Brain microvascular endothelial cell (primary cell): Measurements from ENCODE around the gene CFAP74.

Experiments used
- DNase-seq: peaks from one replicate; pipeline ENCODE4 v3.0.0-alpha.2; 2020
- H3K27ac ChIP-seq: fragments of 250-450 bp; sonication (Bioruptor Pico); 2 replicates; pipeline ENCODE4 v1.5.1; 2020; ENCODE audit warnings: mild to moderate bottlenecking, moderate library complexity
- H3K27me3 ChIP-seq: fragments of 250-450 bp; sonication (Bioruptor Pico); replicated peaks from 2 replicates; pipeline ENCODE4 v1.5.1; 2020; ENCODE audit warnings: mild to moderate bottlenecking
- H3K36me3 ChIP-seq: fragments of 250-450 bp; sonication (Bioruptor Pico); replicated peaks from 2 replicates; pipeline ENCODE4 v1.5.1; 2020; ENCODE audit warnings: mild to moderate bottlenecking
- H3K4me3 ChIP-seq: 2 replicates; pipeline ENCODE4 v1.5.1; 2011; ENCODE audit warnings: low read depth, mild to moderate bottlenecking, control low read depth, low read length, moderate library complexity
- in situ Hi-C: cut with HindIII; loops from 2 replicates; pipeline ENCODE4 v1.10.0; 2017; ENCODE audit warnings: low sequenced_read_pairs, low pct_ligation_motif_present
- TF ChIP-seq, protein P1 (sequence below): IDR thresholded peaks from 2 replicates; pipeline ENCODE4 v1.5.1; 2011; ENCODE audit warnings: low read depth, mild to moderate bottlenecking, moderate library complexity, low read length, control low read depth, inconsistent platforms; ENCODE audit errors: missing control alignments

CFAP74 gene

GRCh38 chr1:1946540-1946939 is 57.0 kb downstream of the CFAP74 start:
- in situ Hi-C loops, result no loop called here
- TF ChIP-seq, protein P1, sequence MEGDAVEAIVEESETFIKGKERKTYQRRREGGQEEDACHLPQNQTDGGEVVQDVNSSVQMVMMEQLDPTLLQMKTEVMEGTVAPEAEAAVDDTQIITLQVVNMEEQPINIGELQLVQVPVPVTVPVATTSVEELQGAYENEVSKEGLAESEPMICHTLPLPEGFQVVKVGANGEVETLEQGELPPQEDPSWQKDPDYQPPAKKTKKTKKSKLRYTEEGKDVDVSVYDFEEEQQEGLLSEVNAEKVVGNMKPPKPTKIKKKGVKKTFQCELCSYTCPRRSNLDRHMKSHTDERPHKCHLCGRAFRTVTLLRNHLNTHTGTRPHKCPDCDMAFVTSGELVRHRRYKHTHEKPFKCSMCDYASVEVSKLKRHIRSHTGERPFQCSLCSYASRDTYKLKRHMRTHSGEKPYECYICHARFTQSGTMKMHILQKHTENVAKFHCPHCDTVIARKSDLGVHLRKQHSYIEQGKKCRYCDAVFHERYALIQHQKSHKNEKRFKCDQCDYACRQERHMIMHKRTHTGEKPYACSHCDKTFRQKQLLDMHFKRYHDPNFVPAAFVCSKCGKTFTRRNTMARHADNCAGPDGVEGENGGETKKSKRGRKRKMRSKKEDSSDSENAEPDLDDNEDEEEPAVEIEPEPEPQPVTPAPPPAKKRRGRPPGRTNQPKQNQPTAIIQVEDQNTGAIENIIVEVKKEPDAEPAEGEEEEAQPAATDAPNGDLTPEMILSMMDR, result no peak
- H3K36me3 ChIP-seq, result no peaks in the 10 kb centered on the region

GRCh38 chr1:1945782-1946393 is 57.7 kb downstream of the CFAP74 start:
- in situ Hi-C loops, result no loop called here
- no peak for DNase-seq
- no peak overlapping the region for H3K4me3 ChIP-seq
- H3K36me3 ChIP-seq, result no peaks in the 10 kb centered on the region
- TF ChIP-seq, protein P1, result no peak
- H3K27ac ChIP-seq, result no peak overlapping the region
- H3K27me3 ChIP-seq, result peaks cover 14% of the 10 kb centered on the region

More at GRCh38 chr1:1946540-1946939, 57.0 kb downstream of the CFAP74 start:
- H3K4me3 ChIP-seq, result no peak overlapping the region
- H3K27ac ChIP-seq, result no peak overlapping the region
- peaks cover 8% of the 10 kb centered on the region for H3K27me3 ChIP-seq
- DNase-seq, result peak; percentile 6

DNA sequence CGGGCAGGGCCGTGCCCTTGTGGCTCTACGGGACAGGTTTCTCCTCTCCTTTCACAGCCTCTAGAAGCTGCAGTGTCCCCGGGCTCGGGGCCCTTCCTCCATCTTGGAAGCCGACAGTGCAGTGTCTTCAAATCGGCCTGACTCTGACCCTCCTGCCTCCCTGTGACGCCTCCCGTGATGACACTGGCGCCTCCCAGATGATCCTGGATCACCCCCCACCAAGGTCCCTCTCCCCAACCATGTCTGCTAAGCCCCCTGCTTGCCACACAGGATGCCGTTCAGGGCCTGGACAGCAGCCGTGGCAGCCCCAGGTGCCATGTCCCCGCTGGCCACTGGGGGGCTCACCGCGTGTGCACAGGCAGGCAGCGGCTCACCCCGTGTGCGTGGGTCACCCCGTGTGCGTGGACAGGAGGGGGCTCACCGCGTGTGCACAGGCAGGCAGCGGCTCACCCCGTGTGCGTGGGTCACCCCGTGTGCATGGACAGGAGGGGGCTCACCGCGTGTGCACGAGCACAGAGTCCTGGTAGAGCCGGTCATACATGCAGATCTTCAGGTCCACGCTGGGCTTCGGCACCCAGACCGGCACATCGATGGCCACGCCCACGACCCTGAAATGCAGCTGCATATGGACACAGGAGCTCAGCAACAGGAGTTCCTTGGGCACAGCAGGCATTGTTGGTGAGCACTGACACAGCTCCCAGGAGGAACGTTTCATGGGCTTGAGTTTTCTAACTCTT is 59.6 kb downstream of the CFAP74 start:
- TF ChIP-seq, protein P1, result peak; percentile 90

GRCh38 chr1:1942753-1943656 is 60.6 kb downstream of the CFAP74 start:
- in situ Hi-C loops, result no loop called here
- Histone ChIP-seq H3K4me3 (no peak overlapping the region), H3K36me3 (no peaks in the 10 kb centered on the region), H3K27me3 (peaks cover 14% of the 10 kb centered on the region), H3K27ac (no peak overlapping the region)
- TF ChIP-seq, protein P1, result no peak
- DNase-seq, result no peak

More for the DNA sequence above, 59.6 kb downstream of the CFAP74 start:
- in situ Hi-C loops, result no loop called here
- peak; percentile 22 for DNase-seq
- Histone ChIP-seq H3K27ac (no peak overlapping the region), H3K36me3 (no peaks in the 10 kb centered on the region), H3K27me3 (peaks cover 14% of the 10 kb centered on the region), H3K4me3 (no peak overlapping the region)

DNA sequence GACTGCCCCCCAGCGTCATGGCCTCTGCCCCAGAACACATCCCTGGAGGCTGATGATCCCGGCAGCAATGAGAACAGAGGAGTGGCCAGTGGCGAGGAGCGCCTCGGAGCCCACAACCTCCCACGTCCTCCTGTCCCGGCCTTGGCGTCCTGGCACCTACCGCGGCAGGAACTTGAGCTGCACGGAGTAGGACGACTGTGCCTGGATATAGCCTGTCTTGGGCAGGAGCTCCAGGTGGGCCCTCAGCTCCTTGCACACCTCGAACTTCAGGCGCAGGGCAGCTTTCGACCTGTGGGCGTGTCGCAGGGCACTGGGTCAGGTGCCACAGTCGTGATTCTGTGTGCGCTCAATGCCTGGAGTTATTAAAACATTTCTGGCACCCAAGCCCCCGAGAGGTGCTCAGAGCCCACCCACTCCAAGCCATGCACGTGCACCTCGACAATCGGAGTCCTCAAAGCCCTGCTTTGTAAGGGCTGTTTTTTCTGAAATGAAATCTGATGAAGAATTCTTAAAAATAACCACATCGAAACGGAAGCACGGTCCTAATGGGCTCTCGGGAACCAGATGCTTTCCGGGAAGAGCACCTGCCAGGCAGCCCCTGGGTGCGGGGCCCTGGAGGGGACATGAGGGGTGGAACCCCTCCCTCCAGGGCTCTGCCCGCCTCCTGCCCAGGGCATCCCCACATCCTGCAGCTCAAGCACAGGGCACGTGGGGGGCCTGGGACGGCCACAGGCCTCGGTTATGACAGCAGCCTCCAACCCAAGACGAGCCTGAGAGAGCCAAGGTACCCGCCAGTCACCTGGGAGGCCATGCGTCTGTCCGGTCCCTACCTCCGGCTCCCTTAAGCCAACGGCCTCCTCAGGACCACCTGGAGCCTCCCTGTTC is 61.5 kb downstream of the CFAP74 start:
- Histone ChIP-seq H3K4me3 (no peak overlapping the region), H3K27ac (no peak overlapping the region), H3K36me3 (no peaks in the 10 kb centered on the region), H3K27me3 (peaks cover 14% of the 10 kb centered on the region)
- DNase-seq, result no peak
- in situ Hi-C loops, result no loop called here
- TF ChIP-seq, protein P1, result no peak
